HepG2 (cell line): Measurements from ENCODE around the gene PLEKHA6. TPM values are rescaled to one million over a fixed set of nuclear protein-coding genes. Genes with fewer than 3 reads are reported as not detected.

Source experiments
- ATAC-seq: fragments of 200-7000 bp; cut with Tn5 transposase; 3 replicates; pipeline ENCODE4 v1.9.1; 2020; ENCODE audit warnings: mild to moderate bottlenecking, moderate library complexity
- BruUV-seq: library from RNA; stranded (reverse); fragments of 400-500 nt; replicated peaks from 2 replicates; lab custom pipeline; 2021; lab: Mats Ljungman, UMichigan
- CTCF ChIA-PET: fragments of 300-600 bp; formaldehyde crosslinking; extraction: SDS; loops from one replicate; lab custom pipeline; 2021; ENCODE audit warnings: low total read pairs, inconsistent platforms, low intra/inter-chr PET ratio; lab: Yijun Ruan, JAX
- POLR2A ChIA-PET: fragments of 350-600 bp; sonication (Branson Sonifier 250); formaldehyde crosslinking; loops from one replicate; lab custom pipeline; 2020; ENCODE audit warnings: antibody characterized with exemption, inconsistent platforms; lab: Yijun Ruan, JAX
- DNase-seq: peaks from one replicate; pipeline ENCODE4 v3.0.0-alpha.2; 2015; ENCODE audit warnings: low spot score
- FAIRE-seq: peaks from 3 replicates; lab custom pipeline; 2011; peaks lifted over from hg19 to GRCh38; lab: Jason Lieb, UNC
- H2AFZ ChIP-seq: one replicate; pipeline ENCODE4 v1.6.1; 2011; ENCODE audit warnings: low read length, inconsistent platforms
- H3K27ac ChIP-seq: fragments of 300-600 bp; 3 replicates; pipeline ENCODE4 v1.8.0; 2011; ENCODE audit warnings: mixed run types, mild to moderate bottlenecking, mixed read lengths, low read length, inconsistent platforms; ENCODE audit not compliant: insufficient read depth; ENCODE audit errors: extremely low read length
- H3K27me3 ChIP-seq, 2 experiments: fragments of 200-600 bp in 1 of 2; 2 replicates in 1 of 2; 3 replicates in 1 of 2; pipeline versions ENCODE4 v1.6.0 to v1.8.0; 2011; ENCODE audit warnings: low read length in 2 of 2, mild to moderate bottlenecking in 2 of 2, moderate library complexity in 2 of 2, inconsistent platforms in 1 of 2; ENCODE audit not compliant: insufficient read depth in 2 of 2, control insufficient read depth in 1 of 2
- H3K36me3 ChIP-seq, 2 experiments: fragments of 200-600 bp in 1 of 2; replicated peaks in 1 of 2; 2 replicates in 1 of 2; 3 replicates in 1 of 2; pipeline versions ENCODE4 v1.5.1 to v1.8.0; 2011; ENCODE audit warnings: low read length in 2 of 2, inconsistent platforms in 1 of 2; ENCODE audit not compliant: insufficient read depth in 2 of 2, control insufficient read depth in 1 of 2
- H3K4me1 ChIP-seq: 2 replicates; pipeline ENCODE4 v1.5.1; 2012; ENCODE audit warnings: low read length, inconsistent platforms; ENCODE audit not compliant: insufficient read depth
- H3K4me2 ChIP-seq: 2 replicates; pipeline ENCODE4 v1.6.0; 2011; ENCODE audit warnings: low read depth, low read length, inconsistent platforms
- H3K4me3 ChIP-seq, 3 experiments: fragments of 200-600 bp in 1 of 3; sonication (generic), shearing (Covaris generic) in 1 of 3; replicated peaks in 1 of 3; 2 replicates each; pipeline ENCODE4 v1.5.1; 2011 to 2016; ENCODE audit warnings: low read length in 3 of 3, inconsistent platforms in 2 of 3, low read depth in 2 of 3, mild to moderate bottlenecking in 2 of 3, control low read depth in 1 of 3, mixed read lengths in 1 of 3; ENCODE audit not compliant: insufficient read depth in 1 of 3
- H3K79me2 ChIP-seq: one replicate; pipeline ENCODE4 v1.6.1; 2011; ENCODE audit warnings: low read length, inconsistent platforms; ENCODE audit not compliant: insufficient read depth
- H3K9ac ChIP-seq: 2 replicates; pipeline ENCODE4 v1.6.0; 2011; ENCODE audit warnings: mild to moderate bottlenecking, low read depth, low read length, inconsistent platforms; ENCODE audit not compliant: insufficient read depth
- H3K9me3 ChIP-seq: 2 replicates; pipeline ENCODE4 v1.5.1; 2012; ENCODE audit warnings: mild to moderate bottlenecking, low read length
- H4K20me1 ChIP-seq: 2 replicates; pipeline ENCODE4 v1.6.0; 2011; ENCODE audit warnings: inconsistent platforms, mild to moderate bottlenecking, low read length, moderate library complexity; ENCODE audit not compliant: insufficient read depth
- ASH2L ChIP-seq: fragments of 300-600, 200-600 bp; sonication (generic); IDR thresholded peaks from 2 replicates; pipeline ENCODE4 v1.7.0; 2017; ENCODE audit warnings: low read depth, mild to moderate bottlenecking, moderate library complexity, mixed read lengths, low read length; ENCODE audit not compliant: insufficient read length
- FOXP4 ChIP-seq: sonication (generic); formaldehyde crosslinking; IDR thresholded peaks from 2 replicates; pipeline ENCODE4 v1.4.0; 2020; ENCODE audit warnings: missing genetic modification reagents
- PHF20 ChIP-seq: sonication (generic); formaldehyde crosslinking; IDR thresholded peaks from 2 replicates; pipeline ENCODE4 v1.5.0; 2020; ENCODE audit warnings: mild to moderate bottlenecking, missing genetic modification reagents
- USF2 ChIP-seq, 2 experiments: sonication (generic) in 1 of 2; formaldehyde crosslinking in 1 of 2; IDR thresholded peaks; 2 replicates each; pipeline versions ENCODE4 v1.5.1 to v1.6.1; 2011 to 2020; ENCODE audit warnings: borderline replicate concordance in 1 of 2, low read depth in 1 of 2, low read length in 1 of 2, mild to moderate bottlenecking in 1 of 2, missing genetic modification reagents in 1 of 2, moderate library complexity in 1 of 2
- ZFAT ChIP-seq: sonication (generic); formaldehyde crosslinking; conservative IDR thresholded peaks from 2 replicates; pipeline ENCODE4 v1.8.1; 2023; ENCODE audit warnings: missing genetic modification reagents, inconsistent platforms
- ZNF33A ChIP-seq: sonication (generic); formaldehyde crosslinking; IDR thresholded peaks from 2 replicates; pipeline ENCODE4 v1.5.1; 2020; ENCODE audit warnings: missing genetic modification reagents, mild to moderate bottlenecking, moderate library complexity, borderline replicate concordance
- ZNF777 ChIP-seq: sonication (generic); formaldehyde crosslinking; IDR thresholded peaks from 2 replicates; pipeline ENCODE4 v1.4.0; 2020; ENCODE audit warnings: missing genetic modification reagents
- WGBS: methylation state at CpG from one replicate; pipeline ENCODE4 v1.1.6; 2017; ENCODE audit warnings: low lambda C conversion rate; 5-methylcytosine and 5-hydroxymethylcytosine counted together
- in situ Hi-C: cut with HindIII; loops from 2 replicates; pipeline ENCODE4 v1.10.0; 2017; ENCODE audit warnings: low pct_unique_long_range_greater_than_20kb; ENCODE audit not compliant: extremely low pct_ligation_motif_present
- intact Hi-C: fragments of 100-400 bp; cut with micrococcal nuclease; formaldehyde crosslinking; loops from one replicate; pipeline ENCODE4 v1.10.0; 2022; ENCODE audit not compliant: unreplicated experiment
- polyA plus RNA-seq, 8 experiments: library from polyadenylated mRNA; depleted of rRNA in 3 of 8; stranded (reverse) in 7 of 8; unstranded in 1 of 8; fragments of >200 nt; fragmentation: Illumina TruSeq in 4 of 8; extraction: Trizol in 4 of 8; gene quantifications; 2 replicates each; pipeline versions ENCODE4 v1.2.1 to v1.2.3, GENCODE V29; 2011 to 2016; ENCODE audit warnings: low read depth in 4 of 8, missing spikeins in 1 of 8, mixed read lengths in 1 of 8; ENCODE audit not compliant: insufficient read depth in 1 of 8
- total RNA-seq, 5 experiments: library from RNA; depleted of rRNA; stranded (reverse); fragments of >200 nt; fragmentation: Illumina TruSeq; extraction: Trizol; gene quantifications; 2 replicates each; pipeline ENCODE4 v1.2.3, GENCODE V29; 2016; ENCODE audit warnings: low read depth in 1 of 5
- TF ChIP-seq, protein P1 (sequence below): sonication (generic); formaldehyde crosslinking; IDR thresholded peaks from 2 replicates; pipeline ENCODE4 v1.4.0; 2020; ENCODE audit warnings: missing genetic modification reagents; ENCODE audit errors: not compliant biosample characterization
- TF ChIP-seq, protein P2 (sequence below): sonication (generic); formaldehyde crosslinking; IDR thresholded peaks from 2 replicates; pipeline ENCODE4 v1.5.1; 2020; ENCODE audit warnings: mild to moderate bottlenecking, missing genetic modification reagents, borderline replicate concordance

The PLEKHA6 gene
- total and polyA plus RNA-seq, 2 of the 13 experiments (the other 11 are each of a cell fraction or from before 2014, with no cell fraction given), result 5.3 to 11.4 TPM

DNA sequence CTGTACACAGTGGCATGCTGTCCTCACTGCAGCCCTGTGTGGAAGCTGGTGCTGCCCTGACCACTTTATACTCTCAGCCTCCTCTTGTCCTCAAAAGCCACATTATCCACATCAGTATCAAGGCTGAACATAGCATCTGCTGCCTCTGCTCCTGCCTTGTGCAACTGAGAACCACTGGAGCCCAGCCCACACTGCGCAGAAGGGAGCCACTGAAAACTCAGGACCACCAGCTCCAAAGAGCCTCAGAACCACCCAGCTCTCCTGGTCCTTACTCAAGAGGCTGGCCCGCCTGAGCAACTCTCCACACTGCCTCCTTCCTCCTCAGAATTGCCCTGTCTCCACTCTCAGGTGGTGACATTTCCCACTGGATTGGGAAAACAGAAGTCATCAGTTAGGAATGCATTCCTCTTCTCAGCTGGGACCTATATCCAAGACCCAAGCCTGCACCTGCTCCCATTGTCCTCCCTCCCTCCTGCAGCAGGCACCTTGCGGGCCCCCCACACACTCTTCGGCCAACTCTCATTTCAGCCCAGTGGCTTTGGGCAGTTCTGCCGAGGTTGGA, 156.4 kb downstream of the PLEKHA6 start:
- no peaks in the 10 kb centered on the region for H3K27me3 ChIP-seq
- H2AFZ ChIP-seq, result no peak overlapping the region
- H3K9me3 ChIP-seq, result no peaks in the 10 kb centered on the region
- DNase-seq (no peak), ATAC-seq (no peak), FAIRE-seq (no peak)
- H3K4me1 ChIP-seq, result peaks cover 9% of the 10 kb centered on the region
- no peaks in the 10 kb centered on the region; a peak in 2 of 5 replicates for H3K36me3 ChIP-seq
- no peak overlapping the region for H3K4me3 ChIP-seq
- no TSS peak for BruUV-seq
- H3K4me2 ChIP-seq, result no peak overlapping the region
- POLR2A ChIA-PET, result no interaction called here
- intact Hi-C loops (no loop called here), in situ Hi-C loops (loop anchor here (10.0 kb wide), 1 partner anchor 338 kb away; the partner anchor contains the start of gene SNRPE)
- H3K79me2 ChIP-seq, result peaks cover 4% of the 10 kb centered on the region
- no peak for TF ChIP-seq USF2 (IDR thresholded peaks at IDR 0.05; ENCODE audit: low read depth, low read length)
- no peak for TF ChIP-seq USF2 (CRISPR knock-in tag; IDR thresholded peaks at IDR 0.05; ENCODE audit: borderline replicate concordance)
- TF ChIP-seq, protein P1, sequence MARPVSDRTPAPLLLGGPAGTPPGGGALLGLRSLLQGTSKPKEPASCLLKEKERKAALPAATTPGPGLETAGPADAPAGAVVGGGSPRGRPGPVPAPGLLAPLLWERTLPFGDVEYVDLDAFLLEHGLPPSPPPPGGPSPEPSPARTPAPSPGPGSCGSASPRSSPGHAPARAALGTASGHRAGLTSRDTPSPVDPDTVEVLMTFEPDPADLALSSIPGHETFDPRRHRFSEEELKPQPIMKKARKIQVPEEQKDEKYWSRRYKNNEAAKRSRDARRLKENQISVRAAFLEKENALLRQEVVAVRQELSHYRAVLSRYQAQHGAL (CRISPR knock-in tag), result no peak
- no peak for TF ChIP-seq PHF20 (CRISPR knock-in tag)
- TF ChIP-seq, protein P2, sequence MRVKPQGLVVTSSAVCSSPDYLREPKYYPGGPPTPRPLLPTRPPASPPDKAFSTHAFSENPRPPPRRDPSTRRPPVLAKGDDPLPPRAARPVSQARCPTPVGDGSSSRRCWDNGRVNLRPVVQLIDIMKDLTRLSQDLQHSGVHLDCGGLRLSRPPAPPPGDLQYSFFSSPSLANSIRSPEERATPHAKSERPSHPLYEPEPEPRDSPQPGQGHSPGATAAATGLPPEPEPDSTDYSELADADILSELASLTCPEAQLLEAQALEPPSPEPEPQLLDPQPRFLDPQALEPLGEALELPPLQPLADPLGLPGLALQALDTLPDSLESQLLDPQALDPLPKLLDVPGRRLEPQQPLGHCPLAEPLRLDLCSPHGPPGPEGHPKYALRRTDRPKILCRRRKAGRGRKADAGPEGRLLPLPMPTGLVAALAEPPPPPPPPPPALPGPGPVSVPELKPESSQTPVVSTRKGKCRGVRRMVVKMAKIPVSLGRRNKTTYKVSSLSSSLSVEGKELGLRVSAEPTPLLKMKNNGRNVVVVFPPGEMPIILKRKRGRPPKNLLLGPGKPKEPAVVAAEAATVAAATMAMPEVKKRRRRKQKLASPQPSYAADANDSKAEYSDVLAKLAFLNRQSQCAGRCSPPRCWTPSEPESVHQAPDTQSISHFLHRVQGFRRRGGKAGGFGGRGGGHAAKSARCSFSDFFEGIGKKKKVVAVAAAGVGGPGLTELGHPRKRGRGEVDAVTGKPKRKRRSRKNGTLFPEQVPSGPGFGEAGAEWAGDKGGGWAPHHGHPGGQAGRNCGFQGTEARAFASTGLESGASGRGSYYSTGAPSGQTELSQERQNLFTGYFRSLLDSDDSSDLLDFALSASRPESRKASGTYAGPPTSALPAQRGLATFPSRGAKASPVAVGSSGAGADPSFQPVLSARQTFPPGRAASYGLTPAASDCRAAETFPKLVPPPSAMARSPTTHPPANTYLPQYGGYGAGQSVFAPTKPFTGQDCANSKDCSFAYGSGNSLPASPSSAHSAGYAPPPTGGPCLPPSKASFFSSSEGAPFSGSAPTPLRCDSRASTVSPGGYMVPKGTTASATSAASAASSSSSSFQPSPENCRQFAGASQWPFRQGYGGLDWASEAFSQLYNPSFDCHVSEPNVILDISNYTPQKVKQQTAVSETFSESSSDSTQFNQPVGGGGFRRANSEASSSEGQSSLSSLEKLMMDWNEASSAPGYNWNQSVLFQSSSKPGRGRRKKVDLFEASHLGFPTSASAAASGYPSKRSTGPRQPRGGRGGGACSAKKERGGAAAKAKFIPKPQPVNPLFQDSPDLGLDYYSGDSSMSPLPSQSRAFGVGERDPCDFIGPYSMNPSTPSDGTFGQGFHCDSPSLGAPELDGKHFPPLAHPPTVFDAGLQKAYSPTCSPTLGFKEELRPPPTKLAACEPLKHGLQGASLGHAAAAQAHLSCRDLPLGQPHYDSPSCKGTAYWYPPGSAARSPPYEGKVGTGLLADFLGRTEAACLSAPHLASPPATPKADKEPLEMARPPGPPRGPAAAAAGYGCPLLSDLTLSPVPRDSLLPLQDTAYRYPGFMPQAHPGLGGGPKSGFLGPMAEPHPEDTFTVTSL, result no peak
- TF ChIP-seq FOXP4 (CRISPR knock-in tag), result no peak
- TF ChIP-seq ASH2L, result no peak
- TF ChIP-seq ZNF777 (CRISPR knock-in tag), result no peak
- no peak for TF ChIP-seq ZFAT (CRISPR knock-in tag)
- no peak for TF ChIP-seq ZNF33A (CRISPR knock-in tag)
- H3K27ac ChIP-seq, result no peak overlapping the region
- CTCF ChIA-PET, result no interaction called here
- WGBS, result 95% methylated on average over 4 of the region's 5 CpGs
- peaks cover 6% of the 10 kb centered on the region; the same call in 1 of the 2 replicates for H4K20me1 ChIP-seq
- H3K9ac ChIP-seq, result no peak overlapping the region
